HG02973 (cell line): ENCODE data around the gene MRPL41.
"Not testable (repeated sequence)": the region's sequence is repeated elsewhere in the genome, so short reads cannot be mapped to it uniquely, and the experiment has no call there.

ENCODE experiments used
- ATAC-seq: cut with Tn5 transposase; IDR thresholded peaks from one replicate; pipeline ENCODE4 v1.9.1; 2021; ENCODE audit warnings: moderate library complexity; ENCODE audit not compliant: unreplicated experiment

Gene MRPL41

DNA sequence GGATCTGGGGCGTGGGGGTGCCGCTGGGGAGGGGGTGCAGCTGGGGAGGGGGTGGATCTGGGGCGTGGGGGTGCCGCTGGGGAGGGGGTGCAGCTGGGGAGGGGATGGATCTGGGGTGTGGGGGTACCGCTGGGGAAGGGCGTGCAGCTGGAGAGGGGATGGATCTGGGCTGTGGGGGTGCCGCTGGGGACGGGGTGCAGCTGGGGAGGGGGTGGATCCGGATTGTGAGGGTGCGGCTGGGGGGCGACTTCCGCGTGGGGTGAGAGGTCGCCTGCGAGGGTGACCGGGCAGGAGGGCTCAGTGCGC, 768 bp upstream of the MRPL41 start:
- ATAC-seq = not testable (repeated sequence)

DNA sequence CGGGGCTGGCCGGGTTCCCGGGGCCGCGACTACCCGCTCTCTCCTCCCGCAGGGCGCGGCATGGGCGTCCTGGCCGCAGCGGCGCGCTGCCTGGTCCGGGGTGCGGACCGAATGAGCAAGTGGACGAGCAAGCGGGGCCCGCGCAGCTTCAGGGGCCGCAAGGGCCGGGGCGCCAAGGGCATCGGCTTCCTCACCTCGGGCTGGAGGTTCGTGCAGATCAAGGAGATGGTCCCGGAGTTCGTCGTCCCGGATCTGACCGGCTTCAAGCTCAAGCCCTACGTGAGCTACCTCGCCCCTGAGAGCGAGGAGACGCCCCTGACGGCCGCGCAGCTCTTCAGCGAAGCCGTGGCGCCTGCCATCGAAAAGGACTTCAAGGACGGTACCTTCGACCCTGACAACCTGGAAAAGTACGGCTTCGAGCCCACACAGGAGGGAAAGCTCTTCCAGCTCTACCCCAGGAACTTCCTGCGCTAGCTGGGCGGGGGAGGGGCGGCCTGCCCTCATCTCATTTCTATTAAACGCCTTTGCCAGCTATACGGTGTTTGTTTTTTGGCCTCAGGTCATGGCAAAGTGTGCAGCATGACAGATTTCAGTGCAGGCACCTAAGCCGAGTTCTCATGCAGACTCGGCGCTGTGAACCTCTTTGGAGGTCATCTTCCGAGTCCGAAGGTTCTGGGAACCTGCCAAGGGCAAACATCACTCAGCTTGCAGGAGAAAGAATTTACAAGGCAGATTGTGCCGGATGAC, 516 bp downstream of the MRPL41 start:
- ATAC-seq = peak; percentile 19

DNA sequence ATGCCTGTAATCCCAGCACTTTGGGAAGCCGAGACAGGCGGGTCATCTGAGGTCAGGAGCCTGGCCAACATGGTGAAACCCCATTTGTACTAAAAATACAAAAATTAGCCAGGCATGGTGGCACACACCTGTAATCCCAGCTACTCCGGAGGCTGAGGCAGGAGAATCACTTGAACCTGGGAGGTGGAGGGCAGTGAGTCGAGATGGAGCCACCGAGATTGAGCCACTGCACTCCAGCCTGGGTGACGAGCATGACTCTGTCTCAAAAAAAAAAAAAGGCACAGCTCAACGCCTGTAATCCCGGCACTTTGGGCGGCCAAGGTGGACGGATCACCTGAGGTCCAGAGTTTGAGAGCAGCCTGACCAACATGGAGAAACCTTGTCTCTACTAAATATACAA, 2.0 kb downstream of the MRPL41 start:
- ATAC-seq = not testable (repeated sequence)

DNA sequence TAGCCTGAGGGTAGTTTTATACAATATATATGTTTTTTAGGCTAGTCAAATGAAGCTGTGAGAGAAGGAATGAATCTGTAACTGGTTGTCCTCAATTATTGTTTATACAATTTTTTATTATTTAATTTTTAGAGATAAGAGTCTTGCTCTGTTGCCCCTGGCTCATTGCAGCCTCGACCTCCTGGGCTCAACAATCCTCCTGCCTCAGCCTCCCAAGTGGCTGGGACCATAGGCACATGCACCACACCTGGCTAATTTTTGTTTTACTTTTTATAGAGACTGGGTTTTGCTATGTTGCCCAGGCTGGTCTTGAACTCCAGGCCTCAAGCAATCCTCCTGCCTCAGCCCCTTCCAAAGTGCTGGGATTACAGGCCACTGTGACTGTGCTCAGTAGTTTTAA, 2.7 kb downstream of the MRPL41 start:
- ATAC-seq = no peak

DNA sequence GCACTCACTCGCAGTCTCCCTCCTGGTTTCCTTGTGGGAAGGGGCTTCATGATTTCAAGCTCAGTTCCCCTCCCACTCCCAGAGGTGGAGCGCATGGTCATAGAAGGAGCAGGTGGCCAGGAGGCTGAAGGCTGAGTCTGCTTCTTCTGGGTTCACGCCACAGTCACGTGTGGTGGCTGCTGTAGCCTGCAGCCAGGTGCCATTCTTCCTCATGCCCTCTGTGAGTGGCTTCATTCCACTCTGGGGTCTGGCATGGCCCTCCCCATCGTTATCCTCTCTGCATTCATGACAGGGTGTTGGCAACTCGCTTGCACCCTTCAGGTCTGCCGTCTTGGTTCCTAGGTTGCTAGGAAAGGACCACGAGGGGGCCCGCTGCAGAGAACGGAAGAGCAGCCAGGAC, 3.5 kb downstream of the MRPL41 start:
- ATAC-seq = no peak

DNA sequence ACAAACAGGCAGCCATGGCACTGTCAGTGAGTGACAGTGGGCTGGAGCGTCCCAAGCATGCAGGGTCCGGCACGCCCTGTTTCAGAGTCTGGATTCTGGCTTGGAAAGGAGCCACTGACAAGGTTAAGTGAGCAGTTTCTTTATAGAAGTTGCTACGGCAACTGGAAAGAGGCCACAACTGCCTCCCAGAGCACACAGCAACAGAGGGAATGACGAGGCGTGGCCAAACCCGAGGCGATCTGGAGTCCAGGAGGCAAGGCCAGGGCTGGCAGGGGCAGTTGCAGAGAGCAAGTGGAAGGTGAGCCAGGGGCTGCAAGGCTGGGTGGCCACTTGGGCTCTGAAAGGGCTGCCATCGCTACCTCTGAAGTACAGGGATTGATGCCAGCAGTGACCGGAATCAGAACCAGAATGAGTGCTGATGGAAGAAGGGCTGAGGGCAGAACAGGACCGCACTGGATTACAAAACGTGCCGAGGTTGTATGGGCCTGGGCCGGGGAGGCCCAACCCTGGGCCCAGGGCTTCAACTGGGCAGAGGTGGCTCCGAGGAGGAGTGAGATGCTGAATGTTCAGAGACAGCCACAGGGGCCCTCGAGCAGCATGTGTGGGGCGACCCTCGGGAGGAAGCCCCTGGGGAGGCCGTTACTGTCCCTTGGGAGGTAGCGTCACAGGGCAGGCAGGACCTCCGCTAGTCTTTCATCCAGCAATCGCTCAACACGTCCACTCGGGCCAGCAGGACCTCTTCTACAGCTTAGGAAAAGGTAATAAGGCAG, 4.6 kb downstream of the MRPL41 start:
- no peak for ATAC-seq

DNA sequence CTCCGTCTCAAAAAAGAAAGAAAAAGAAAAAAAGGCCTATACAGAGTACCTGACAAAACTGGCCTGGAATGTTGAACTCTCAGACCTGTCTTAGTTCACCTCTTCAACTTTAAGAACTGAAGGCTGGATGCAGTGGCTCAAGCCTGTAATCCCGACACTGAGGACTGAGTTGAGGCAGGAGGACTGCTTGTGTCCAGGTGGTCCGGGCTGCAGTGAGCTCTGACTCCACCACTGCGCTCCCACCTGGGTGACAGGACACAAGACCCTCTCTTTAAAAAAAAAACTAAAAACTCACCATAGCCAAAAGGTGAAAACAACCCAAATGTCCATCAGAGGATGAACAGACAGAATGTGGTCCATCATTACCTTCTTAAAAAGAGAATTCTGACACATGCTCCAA, 6.4 kb downstream of the MRPL41 start:
- no peak for ATAC-seq

DNA sequence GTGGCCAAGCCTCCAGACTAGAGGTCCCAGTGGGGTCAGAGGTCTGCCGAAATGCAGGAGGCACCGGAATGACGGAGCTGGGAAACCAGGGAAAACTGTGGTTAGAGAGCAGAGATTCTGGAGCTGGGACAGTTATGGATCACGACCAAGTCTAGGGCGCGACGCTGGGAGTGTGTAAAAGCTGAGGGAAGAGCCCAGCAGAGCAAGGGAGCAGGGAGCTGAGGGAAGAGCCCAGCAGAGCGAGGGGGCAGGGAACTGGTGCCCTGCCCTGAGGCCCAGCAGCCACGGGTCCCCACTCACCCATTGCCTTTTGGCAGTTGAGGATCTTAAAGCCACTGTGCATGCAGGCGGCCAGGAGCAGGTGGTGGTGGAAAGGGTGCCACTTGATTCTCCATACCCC, 12.5 kb downstream of the MRPL41 start:
- no peak for ATAC-seq

DNA sequence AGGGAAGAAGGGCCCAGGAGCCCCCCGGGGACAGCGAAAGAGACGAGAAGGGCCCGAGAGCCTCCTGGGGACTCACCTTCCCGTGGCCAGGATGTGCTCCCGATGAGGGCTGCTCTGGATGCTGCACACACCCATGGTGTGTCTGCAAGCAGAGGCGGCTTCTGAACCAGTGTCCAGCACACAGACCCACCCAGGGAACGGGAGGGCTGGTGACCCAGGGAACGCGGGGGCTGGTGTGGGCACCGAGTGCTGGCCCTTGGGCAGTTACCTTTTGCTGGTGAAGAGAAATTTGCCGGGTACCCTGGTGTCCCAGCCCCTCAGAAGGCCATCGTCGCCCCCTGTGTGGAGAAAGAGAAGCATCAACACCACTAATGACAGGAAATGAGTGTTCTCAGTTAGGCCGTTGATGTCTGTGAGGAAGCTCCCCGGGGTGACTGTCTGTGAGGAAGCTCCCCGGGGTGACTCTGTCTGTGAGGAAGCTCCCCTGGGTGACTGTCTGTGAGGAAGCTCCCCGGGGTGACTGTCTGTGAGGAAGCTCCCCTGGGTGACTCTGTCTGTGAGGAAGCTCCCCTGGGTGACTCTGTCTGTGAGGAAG, 13.2 kb downstream of the MRPL41 start:
- no peak for ATAC-seq

DNA sequence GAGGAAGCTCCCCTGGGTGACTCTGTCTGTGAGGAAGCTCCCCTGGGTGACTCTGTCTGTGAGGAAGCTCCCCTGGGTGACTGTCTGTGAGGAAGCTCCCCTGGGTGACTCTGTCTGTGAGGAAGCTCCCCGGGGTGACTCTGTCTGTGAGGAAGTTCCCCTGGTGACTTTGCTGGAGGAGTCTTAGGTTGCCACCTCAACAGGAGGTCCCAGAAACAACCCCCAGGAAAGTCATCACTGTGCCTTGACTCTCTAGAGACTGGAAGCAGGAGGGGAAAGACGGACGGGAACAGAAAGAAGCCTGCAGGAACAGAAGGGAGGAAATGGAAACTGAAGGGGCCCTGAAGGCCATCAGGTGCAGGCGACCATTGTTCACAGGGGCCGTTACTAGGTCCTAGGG, 16.8 kb downstream of the MRPL41 start:
- ATAC-seq = not testable (repeated sequence)

DNA sequence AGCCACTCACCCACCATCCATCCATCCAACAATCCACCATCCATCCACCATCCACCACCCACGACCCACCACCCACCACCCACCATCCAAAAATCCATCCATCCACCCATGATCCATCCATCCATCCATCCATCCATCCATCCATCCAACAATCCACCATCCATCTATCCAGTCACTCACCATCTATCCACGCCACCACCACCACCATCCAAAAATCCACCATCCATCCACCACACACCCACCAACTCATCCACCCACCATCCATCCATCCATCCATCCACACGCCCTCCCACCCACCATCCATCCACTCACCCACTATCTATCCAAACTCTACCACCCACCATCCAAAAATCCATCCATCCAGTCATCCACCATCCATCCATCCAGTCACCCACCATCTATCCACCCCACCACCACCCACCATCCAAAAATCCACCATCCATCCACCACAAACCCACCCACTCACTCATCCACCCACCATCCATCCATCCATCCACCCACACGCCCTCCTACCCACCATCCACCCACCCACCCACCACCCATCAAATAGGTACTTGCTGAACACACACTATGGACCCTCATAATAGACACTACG, 18.0 kb downstream of the MRPL41 start:
- no peak for ATAC-seq

DNA sequence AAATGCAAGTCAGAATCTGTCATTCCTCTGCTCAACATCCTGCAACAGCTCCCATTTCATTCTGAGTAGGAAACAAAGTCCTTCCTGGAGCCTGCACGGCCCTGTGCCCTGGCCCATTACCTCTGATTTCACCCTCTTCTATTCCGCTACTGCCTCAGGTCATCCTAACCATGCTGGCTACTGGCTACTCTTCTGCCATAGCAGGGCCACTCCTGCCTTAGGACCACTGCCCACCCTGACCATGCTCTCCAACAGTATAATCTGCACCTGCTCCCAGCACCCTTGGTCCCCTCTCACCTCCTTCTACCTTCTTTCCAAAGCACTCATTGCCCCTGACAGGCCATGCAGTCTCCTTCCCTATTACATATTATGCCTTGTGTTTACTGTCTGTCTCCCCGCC, 18.9 kb downstream of the MRPL41 start:
- ATAC-seq = no peak

DNA sequence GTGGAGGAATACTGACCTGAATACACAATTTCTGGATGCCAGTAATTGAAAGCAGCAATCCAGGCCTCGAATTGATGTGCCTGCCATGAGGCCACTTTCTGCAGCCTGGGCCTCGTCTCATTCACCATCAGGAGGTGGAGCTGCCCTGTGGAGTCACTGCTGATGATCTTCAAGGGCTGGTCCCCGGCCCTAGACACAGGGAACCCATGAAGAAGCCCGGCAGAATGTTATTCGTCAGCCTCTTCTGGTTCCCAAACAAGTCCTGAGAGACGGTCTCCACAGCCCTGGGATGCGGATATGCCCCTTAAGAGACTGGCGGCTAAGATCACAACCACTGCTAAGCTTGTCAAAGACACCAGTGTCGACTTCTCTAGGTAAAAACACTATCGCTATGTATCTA, 22.5 kb downstream of the MRPL41 start:
- no peak for ATAC-seq

DNA sequence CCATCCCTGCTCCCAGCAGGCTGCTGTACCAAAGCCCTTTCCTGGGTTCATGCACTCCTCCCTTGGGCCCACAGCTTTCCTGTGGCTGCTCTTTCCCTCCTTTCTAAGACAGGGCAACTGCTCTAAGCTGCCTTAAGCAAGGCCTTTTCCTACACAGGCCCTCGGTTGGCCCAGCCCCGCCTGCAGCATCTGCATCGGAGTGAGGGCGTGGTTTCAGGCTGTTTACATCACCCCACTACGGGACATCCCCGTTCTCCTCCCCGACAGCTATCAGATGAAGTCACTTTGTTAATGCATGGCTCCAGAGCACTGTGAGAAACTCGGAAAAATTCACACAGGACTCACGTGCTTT, 23.7 kb downstream of the MRPL41 start:
- ATAC-seq = no peak

DNA sequence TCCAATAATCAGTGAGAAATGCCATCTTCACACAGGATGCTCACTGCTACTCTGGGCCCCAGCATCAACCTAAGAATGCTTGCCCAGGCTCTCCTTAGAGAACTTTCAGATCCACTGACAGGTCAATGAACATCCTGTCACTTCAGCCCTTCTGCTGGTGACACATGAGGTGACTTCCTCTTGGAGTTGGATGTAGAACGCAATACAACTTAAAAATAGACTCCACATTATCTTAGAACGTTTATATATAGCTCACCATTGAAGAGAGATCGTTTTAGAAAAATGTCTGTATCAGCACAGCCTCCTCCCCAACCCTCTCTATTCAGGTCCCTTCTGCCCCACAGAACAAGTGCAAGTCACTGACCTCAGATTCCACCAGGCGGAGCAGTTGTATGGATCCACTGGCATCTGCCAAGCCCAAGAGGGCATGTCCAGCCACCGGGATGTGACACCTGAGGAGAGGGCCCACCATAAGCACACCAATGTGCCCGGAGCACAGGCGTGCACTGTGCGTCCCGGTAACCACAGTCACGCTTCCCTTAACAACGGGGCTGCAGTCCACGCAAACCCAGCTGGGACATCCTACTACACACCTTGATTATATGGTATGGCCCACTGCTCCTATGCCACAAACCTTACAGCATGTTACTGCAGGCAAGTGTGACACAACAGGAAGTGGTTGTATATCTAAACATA, 24.2 kb downstream of the MRPL41 start:
- no peak for ATAC-seq

DNA sequence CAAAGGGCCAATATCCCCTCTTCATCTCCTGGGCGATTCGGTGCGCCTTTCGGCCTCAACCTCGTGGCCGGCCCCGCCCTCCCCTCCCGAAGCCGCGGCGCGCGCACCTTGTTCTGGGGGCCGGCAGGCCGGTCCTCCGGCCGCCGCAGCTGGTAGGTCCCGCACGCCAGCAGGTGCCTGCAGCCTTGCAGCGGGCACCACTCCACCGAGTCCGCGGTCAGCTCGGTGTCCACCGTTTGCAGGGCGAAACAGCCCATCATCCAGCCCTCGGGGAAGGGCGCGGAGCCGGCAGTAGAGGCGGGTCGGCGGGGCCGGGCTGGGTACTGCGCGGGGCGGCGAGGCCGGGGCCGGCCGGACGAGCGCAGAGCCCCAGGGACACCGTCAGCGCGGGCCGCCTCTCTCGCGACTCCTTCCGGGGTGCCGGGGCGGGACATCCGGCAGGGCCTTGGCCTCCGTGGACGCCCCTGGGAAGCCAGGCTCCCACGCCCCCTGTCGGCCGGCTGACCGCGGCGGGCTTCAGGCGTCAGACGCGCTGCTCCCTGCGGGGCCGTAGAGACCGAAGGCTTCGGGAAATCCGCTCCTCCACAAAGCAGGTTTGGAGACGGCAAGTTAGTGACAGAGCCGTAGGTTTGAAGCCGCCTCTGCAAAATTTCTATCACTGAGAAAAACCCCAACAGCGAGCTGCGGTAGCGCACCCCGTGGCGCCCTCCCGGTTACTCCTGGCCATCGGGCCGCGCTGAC, 27.0 kb downstream of the MRPL41 start, which contains the start of gene DPH7:
Gene DPH7, minus strand, starts transcription at position 408 of the 741 bp plus-strand sequence. Its CDS starts 148 bp downstream, at position 260.
- ATAC-seq = peak; percentile 84

DNA sequence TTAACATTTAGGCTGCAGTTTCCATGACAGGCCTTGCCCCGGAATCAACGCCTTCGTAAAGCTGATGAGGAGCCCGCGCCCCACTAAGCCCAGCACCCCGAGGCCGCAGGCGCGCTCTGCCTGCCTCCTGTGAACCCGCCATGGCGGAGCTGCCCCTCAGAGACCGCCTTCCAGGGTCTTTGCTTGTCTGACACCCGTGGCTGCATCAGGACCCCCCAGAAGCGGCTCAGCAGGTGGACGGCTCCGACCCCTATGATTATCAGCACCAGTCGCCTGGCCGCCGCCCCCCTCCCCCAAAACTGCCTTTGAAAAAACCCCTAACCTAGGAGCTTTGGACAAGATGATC, 27.6 kb downstream of the MRPL41 start:
- no peak for ATAC-seq

DNA sequence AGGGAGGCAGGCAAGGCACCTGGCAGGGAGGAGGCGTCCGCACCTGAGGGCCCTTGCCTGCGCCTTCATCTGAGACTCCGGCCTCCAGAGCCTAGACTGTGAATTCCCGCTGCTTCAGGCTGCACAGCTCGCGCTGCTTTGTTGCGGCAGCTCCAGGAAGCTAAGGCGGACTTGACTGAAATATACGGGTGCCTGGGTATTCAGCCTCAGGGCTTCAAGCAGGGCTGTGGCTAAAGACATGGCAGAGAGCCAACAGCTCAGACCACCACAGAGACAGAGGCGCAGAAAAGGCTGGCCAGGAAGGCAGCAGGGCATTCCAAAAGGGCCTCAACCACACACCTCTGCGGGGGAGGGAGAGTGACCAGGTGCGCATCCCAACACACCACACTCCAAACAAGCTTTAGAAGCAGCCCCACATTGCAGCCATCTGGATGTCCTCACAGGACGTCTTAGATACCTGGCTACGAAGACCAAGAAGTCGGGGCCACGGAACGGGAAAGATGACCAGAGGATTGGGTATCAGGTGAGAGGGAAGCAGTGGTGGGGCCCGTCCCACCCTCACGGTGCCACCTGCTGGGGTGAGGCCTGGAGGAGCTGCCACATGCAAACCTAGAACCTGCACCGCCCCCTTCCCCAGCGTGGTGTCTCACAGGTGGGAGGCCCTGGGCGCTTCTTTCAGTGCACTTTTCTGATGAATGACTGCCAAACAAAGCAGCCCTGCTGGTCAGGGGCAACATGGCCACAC, 28.7 kb downstream of the MRPL41 start:
- ATAC-seq = no peak

DNA sequence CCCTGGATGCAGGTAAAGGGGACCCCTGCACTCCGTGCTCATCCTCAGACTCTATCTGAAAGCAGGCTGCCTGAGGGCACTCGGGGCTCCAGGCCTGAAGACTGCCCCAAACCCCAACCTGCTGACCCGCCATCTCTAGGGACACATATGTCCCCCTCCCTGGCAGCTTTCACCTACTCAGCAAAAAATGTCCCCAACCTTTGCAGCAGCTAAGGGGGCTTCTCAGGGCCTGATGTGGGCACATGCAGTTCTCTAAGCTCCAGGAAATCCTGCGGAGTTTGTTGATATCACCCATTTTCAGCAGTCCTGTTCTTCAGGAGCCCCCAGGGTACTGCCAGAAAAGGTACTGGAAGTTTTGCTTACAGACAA, 29.3 kb downstream of the MRPL41 start:
- no peak for ATAC-seq
